Skeletal muscle satellite cell (primary cell): ENCODE results near the gene SLC43A2.
A peak's percentile ranks its signal among the peaks of the same experiment; 100 is the strongest.

Source experiments
- H3K27me3 ChIP-seq: 2 replicates; pipeline ENCODE4 v1.7.0; 2013; ENCODE audit warnings: low read length; ENCODE audit not compliant: control insufficient read depth, insufficient read depth
- H3K36me3 ChIP-seq: 2 replicates; pipeline ENCODE4 v1.7.0; 2013; ENCODE audit warnings: mild to moderate bottlenecking, control low read depth, low read length; ENCODE audit not compliant: insufficient read depth
- H3K4me1 ChIP-seq: 2 replicates; pipeline ENCODE4 v1.7.0; 2013; ENCODE audit warnings: low read length; ENCODE audit not compliant: control insufficient read depth, insufficient read depth
- H3K4me2 ChIP-seq: 2 replicates; pipeline ENCODE4 v1.7.0; 2013; ENCODE audit warnings: mild to moderate bottlenecking, low read length
- H3K4me3 ChIP-seq: 2 replicates; pipeline ENCODE4 v1.7.0; 2013; ENCODE audit warnings: low read length
- H3K9ac ChIP-seq: 2 replicates; pipeline ENCODE4 v1.7.0; 2013; ENCODE audit warnings: mild to moderate bottlenecking, low read depth, low read length, moderate library complexity
- H3K9me3 ChIP-seq: replicated peaks from 2 replicates; pipeline ENCODE4 v1.7.0; 2013; ENCODE audit warnings: mild to moderate bottlenecking, control low read depth, low read length

SLC43A2 gene

GRCh38 chr17:1648963-1649843, 20.6 kb upstream of the SLC43A2 start:
- peaks cover 40% of the 10 kb centered on the region for H3K36me3 ChIP-seq
- H3K9me3 ChIP-seq, result no peaks in the 10 kb centered on the region
- H3K4me3 ChIP-seq, result peak overlapping the region; percentile 85
- H3K4me2 ChIP-seq, result peak overlapping the region; percentile 99
- H3K4me1 ChIP-seq, result peaks cover 27% of the 10 kb centered on the region
- no peaks in the 10 kb centered on the region for H3K27me3 ChIP-seq
- peak overlapping the region; percentile 76 for H3K9ac ChIP-seq

GRCh38 chr17:1648173-1648962, 19.7 kb upstream of the SLC43A2 start:
- Histone ChIP-seq H3K4me2 (peak overlapping the region; percentile 99), H3K4me1 (peaks cover 35% of the 10 kb centered on the region), H3K9ac (peak overlapping the region; percentile 68), H3K36me3 (peaks cover 32% of the 10 kb centered on the region), H3K4me3 (peak overlapping the region; percentile 76), H3K27me3 (no peaks in the 10 kb centered on the region), H3K9me3 (no peaks in the 10 kb centered on the region)

DNA sequence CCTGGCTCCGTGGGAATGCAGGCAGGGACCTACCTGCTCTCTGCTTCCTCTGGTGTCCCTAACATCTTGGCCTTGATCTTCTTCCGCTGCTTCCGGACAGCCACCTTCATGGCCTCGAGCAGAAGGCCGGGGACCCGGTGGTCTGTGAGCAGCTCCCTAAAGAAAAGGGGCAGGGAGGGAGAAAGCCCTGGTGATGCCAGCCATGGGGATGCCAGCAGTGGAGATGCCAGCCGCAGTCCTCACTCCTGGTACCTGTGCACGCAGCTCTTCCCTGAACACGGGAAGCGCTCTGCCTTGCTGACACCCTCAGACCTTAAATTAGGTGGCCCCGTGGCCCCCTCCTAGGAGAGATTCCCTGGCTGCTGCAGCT, 19.2 kb upstream of the SLC43A2 start:
- Histone ChIP-seq H3K4me1 (peaks cover 36% of the 10 kb centered on the region), H3K4me3 (no peak overlapping the region)

GRCh38 chr17:1646199-1646875, 17.7 kb upstream of the SLC43A2 start:
- Histone ChIP-seq H3K4me2 (no peak overlapping the region), H3K4me3 (no peak overlapping the region), H3K9me3 (no peaks in the 10 kb centered on the region), H3K36me3 (peaks cover 12% of the 10 kb centered on the region), H3K27me3 (no peaks in the 10 kb centered on the region), H3K9ac (no peak overlapping the region), H3K4me1 (peaks cover 36% of the 10 kb centered on the region)

More for the DNA sequence above, 19.2 kb upstream of the SLC43A2 start:
- Histone ChIP-seq H3K36me3 (peaks cover 26% of the 10 kb centered on the region), H3K9me3 (no peaks in the 10 kb centered on the region), H3K27me3 (no peaks in the 10 kb centered on the region), H3K4me2 (peak overlapping the region; percentile 99), H3K9ac (no peak overlapping the region)

DNA sequence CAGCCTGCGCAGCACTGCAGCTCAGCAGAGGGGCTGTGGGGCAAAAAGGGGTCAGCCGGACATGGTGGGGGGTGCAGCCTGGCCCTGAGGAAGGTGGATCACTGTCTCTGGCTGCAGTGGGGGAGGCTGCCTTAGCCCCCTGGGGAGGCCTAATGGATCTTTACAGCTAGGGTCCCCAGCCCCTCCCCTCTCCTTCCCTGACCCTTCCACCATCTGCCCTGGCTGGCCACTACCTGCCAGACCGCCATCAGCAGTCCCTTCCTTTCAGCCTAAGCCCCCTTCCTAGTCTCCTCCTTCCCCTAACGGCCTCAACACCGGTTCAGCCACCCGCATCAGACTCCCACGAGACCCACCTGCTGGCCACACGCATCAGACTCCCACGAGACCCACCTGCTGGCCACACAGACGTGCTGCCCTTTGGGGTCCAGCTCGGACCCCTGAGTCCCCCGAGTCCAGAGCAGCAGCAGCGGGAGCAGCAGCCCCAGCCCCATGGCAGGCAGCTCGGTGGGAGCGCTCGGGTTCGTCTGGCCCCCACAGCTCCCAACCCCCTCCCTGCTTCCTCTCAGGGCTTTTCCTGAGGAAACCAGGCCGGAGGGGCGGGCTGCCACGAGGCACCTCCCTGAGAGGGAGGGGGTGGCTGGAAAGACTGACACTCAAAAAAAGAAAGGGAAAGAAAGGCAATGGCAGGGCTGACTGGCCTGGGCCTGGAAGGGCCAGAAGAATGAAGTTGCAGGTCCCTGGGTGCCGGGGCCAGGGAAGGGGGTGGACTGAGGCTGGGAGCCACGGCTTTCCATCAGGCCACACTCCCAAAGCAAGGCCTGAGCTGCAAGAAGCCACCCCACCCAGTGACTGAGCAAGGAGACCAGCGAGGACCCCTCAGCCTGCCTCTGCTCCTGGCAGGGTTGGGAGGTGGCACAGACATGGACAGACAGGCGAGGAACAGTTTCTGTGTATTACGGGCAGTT, 16.9 kb upstream of the SLC43A2 start, which contains the start of gene SCARF1:
Gene SCARF1, minus strand, starts transcription at position 526 of the 965 bp plus-strand sequence. Its CDS starts 35 bp downstream, at position 491.
- no peaks in the 10 kb centered on the region for H3K9me3 ChIP-seq
- H3K4me1 ChIP-seq, result peaks cover 33% of the 10 kb centered on the region
- no peak within 1 kb of the TSS for H3K9ac ChIP-seq
- no peak within 1 kb of the TSS for H3K4me3 ChIP-seq
- peaks cover 3% of the 10 kb centered on the region for H3K27me3 ChIP-seq
- peaks cover 3% of the 10 kb centered on the region for H3K36me3 ChIP-seq
- no peak within 1 kb of the TSS for H3K4me2 ChIP-seq

- no peaks in the 10 kb centered on the region for H3K36me3 ChIP-seq
- no peak overlapping the region for H3K9ac ChIP-seq
- peaks cover 4% of the 10 kb centered on the region for H3K27me3 ChIP-seq
- H3K4me3 ChIP-seq, result no peak overlapping the region
- no peak overlapping the region for H3K4me2 ChIP-seq
- H3K9me3 ChIP-seq, result no peaks in the 10 kb centered on the region
- peaks cover 25% of the 10 kb centered on the region for H3K4me1 ChIP-seq
Observed at GRCh38 chr17:1644493-1645206, 16.0 kb upstream of the SLC43A2 start.

DNA sequence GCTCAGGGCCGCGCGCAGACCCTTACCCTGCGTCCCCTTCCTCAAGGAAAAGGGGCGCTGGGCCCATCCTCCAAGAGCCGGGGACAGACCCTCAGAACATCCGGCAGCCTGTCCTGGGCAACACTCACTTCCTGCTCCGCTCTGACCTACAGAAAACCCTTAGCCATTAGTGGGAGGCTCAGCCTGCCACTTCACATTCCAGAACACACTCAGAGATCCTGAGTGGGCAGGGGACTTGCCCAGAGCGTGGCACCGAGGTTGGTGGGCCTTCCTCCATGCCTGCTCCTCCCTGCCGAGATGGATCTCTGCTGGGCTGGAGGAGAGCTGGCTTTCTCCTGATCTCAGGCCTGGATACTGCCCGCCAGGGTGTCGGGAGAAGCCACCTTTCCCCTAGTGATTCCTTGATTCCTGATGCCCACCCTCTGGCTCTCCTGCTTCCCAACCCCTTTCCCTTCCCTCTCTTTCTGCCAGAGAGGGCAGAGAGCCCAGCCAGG, 15.4 kb upstream of the SLC43A2 start:
- no peaks in the 10 kb centered on the region for H3K36me3 ChIP-seq
- peaks cover 23% of the 10 kb centered on the region for H3K4me1 ChIP-seq
- peaks cover 4% of the 10 kb centered on the region for H3K27me3 ChIP-seq
- H3K4me2 ChIP-seq, result peak overlapping the region; percentile 93
- peak overlapping the region; percentile 43 for H3K9ac ChIP-seq
- peak overlapping the region; percentile 66 for H3K4me3 ChIP-seq
- no peaks in the 10 kb centered on the region for H3K9me3 ChIP-seq

- peaks cover 21% of the 10 kb centered on the region for H3K4me1 ChIP-seq
Observed at GRCh38 chr17:1643293-1643998, 14.8 kb upstream of the SLC43A2 start.

DNA sequence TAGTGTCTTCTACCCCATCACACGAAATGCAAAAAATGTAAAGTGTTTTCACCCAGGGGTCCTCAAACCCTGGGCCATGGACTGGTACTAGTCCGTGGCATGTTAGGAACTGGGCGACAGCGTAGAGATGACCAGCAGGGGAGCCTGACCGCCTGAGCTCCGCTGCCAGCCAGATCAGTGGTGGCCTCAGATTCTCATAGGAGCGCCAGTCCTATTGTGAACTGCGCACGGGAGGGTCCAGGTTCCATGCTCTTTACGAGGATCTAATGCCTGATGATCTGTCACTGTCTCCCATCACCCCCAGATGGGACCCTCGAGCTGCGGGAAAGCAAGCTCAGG, 12.4 kb upstream of the SLC43A2 start:
- H3K4me1 ChIP-seq, result peaks cover 14% of the 10 kb centered on the region
- H3K4me3 ChIP-seq, result no peak overlapping the region
- no peaks in the 10 kb centered on the region for H3K36me3 ChIP-seq
- H3K4me2 ChIP-seq, result no peak overlapping the region
- H3K9ac ChIP-seq, result no peak overlapping the region
- H3K9me3 ChIP-seq, result no peaks in the 10 kb centered on the region
- H3K27me3 ChIP-seq, result peaks cover 7% of the 10 kb centered on the region

More at GRCh38 chr17:1643293-1643998, 14.8 kb upstream of the SLC43A2 start:
- H3K9me3 ChIP-seq, result no peaks in the 10 kb centered on the region
- H3K27me3 ChIP-seq, result peaks cover 4% of the 10 kb centered on the region
- no peaks in the 10 kb centered on the region for H3K36me3 ChIP-seq
- peak overlapping the region; percentile 66 for H3K4me3 ChIP-seq
- peak overlapping the region; percentile 43 for H3K9ac ChIP-seq
- H3K4me2 ChIP-seq, result peak overlapping the region; percentile 93
